AG09319 (cell line): ENCODE data around the gene NYAP2.

Source experiments
- DNase-seq: peaks from one replicate; pipeline ENCODE4 v3.0.0-alpha.2; 2010; ENCODE audit warnings: low read depth; ENCODE audit errors: extremely low read depth
- TF ChIP-seq, protein P1 (sequence below): IDR thresholded peaks from 2 replicates; pipeline ENCODE4 v1.5.1; 2011; ENCODE audit warnings: low read depth, mild to moderate bottlenecking, inconsistent platforms, low read length, moderate library complexity

The NYAP2 gene

DNA sequence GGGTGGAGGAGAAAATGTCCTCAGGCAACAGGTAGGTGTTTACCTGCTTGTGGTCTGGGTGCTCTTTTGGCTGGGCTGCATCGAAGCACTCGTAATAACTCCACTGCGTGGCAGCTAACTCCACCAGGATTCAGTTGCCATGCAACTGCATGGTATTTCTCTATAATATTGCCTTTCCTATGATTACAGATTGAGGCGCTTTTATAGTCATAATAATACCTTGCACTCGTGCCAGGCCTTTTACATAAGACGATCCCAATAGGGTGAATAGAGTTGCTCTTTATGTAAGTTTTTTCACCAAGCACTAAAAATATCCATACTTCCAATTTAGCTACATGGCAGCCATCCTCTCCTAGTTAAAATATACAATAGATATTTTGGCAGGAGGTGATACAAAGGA is 19.7 kb upstream of the NYAP2 start:
- no peak for DNase-seq
- TF ChIP-seq, protein P1, sequence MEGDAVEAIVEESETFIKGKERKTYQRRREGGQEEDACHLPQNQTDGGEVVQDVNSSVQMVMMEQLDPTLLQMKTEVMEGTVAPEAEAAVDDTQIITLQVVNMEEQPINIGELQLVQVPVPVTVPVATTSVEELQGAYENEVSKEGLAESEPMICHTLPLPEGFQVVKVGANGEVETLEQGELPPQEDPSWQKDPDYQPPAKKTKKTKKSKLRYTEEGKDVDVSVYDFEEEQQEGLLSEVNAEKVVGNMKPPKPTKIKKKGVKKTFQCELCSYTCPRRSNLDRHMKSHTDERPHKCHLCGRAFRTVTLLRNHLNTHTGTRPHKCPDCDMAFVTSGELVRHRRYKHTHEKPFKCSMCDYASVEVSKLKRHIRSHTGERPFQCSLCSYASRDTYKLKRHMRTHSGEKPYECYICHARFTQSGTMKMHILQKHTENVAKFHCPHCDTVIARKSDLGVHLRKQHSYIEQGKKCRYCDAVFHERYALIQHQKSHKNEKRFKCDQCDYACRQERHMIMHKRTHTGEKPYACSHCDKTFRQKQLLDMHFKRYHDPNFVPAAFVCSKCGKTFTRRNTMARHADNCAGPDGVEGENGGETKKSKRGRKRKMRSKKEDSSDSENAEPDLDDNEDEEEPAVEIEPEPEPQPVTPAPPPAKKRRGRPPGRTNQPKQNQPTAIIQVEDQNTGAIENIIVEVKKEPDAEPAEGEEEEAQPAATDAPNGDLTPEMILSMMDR: no peak

GRCh38 chr2:225381609-225382008 is 17.9 kb upstream of the NYAP2 start:
- TF ChIP-seq, protein P1: no peak
- DNase-seq: no peak

- no peak for DNase-seq
- TF ChIP-seq, protein P1: no peak
These were observed 1.1 kb upstream of the NYAP2 start for GRCh38 chr2:225398372-225398771.

DNA sequence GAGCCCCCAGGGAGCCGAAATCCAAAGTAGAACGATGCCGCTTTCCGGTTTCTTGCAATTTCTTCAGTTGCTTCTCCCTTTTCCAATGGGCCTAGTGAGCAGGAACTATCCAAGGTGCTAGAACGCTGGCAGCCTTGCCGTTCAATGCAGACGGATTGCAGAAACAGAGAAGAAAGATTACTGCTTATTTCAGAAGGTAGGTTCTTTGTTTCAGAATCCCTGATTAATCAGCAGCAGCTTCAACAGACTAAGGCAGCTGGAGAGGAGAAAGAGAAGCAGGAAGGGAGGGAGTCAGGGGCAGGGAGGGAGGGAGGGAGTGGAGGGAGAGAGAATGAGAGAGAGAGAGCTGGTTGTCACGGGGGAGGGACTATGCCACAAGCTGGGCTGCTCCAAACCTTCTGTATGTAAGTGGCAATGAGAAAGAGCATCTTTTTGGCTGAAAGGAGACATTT is 576 bp downstream of the NYAP2 start:
- TF ChIP-seq, protein P1: no peak
- DNase-seq: no peak

DNA sequence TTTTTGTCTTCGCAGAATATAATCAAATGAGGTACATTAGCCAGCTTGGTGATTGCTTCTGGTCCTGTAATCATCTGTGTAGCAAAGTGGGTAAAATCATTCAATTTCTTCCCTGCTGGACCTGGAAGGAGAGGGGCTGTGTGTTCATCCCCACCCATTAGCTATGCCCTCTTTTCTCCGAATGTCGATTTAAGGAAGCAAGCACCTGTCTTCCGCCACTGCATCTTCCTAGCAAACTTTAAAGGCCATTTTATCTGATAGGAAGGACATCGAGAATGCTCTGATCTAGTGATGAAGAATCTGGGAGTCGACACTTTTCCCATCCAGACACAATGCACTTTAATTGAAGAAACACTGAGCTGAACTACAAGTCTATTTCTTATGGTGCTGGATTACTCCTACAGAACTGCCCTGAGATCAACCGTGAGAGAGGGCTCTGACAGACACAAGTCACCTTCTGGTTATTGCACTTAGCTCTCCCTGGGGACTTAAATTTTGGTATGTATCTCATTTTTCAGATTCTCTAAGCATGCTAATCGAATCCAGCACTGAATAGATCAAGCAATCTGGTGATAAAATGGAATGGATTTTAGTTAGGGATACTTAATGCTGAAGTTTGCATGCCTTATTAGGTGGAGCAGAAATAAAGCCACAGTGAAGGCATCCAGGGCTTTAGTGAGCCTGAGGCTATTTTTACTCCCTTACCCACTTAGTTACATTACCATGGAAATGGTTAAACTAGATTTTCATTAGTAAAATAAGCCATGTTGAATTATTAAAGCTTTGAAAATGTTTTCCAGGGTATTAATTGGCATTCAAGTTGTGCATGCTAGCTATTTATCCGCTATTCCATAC is 1.3 kb downstream of the NYAP2 start:
- TF ChIP-seq, protein P1: no peak
- DNase-seq: no peak

GRCh38 chr2:225402210-225402776 is 2.8 kb downstream of the NYAP2 start:
- TF ChIP-seq, protein P1: no peak
- DNase-seq: no peak

GRCh38 chr2:225411452-225411851 is 11.9 kb downstream of the NYAP2 start:
- TF ChIP-seq, protein P1: no peak

More at GRCh38 chr2:225411452-225411851, 11.9 kb downstream of the NYAP2 start:
- DNase-seq: no peak
